AG09309 (cell line): ENCODE results near the gene MX1.

Experiments used
- DNase-seq: peaks from one replicate; pipeline ENCODE4 v3.0.0-alpha.2; 2010; ENCODE audit warnings: low read depth
- H3K4me3 ChIP-seq: 2 replicates; pipeline ENCODE4 v1.5.1; 2011; ENCODE audit warnings: mild to moderate bottlenecking, low read depth, low read length, moderate library complexity; ENCODE audit not compliant: control insufficient read depth
- CTCF ChIP-seq: IDR thresholded peaks from 2 replicates; pipeline ENCODE4 v1.5.1; 2011; ENCODE audit warnings: mild to moderate bottlenecking, low read depth, low read length, inconsistent platforms; ENCODE audit not compliant: insufficient read depth, control insufficient read depth; ENCODE audit errors: missing control alignments

Gene MX1

GRCh38 chr21:41447356-41447755 lies 21.3 kb downstream of the MX1 start:
- H3K4me3 ChIP-seq = no peak overlapping the region
- TF ChIP-seq CTCF = no peak
- DNase-seq = no peak

GRCh38 chr21:41449613-41450012 lies 23.6 kb downstream of the MX1 start:
- no peak for TF ChIP-seq CTCF
- no peak overlapping the region for H3K4me3 ChIP-seq
- DNase-seq = no peak

- no peak for DNase-seq
- no peak for TF ChIP-seq CTCF
- H3K4me3 ChIP-seq = no peak overlapping the region
Measured at GRCh38 chr21:41451753-41452676, 26.0 kb downstream of the MX1 start.

GRCh38 chr21:41453198-41453597 lies 27.2 kb downstream of the MX1 start:
- DNase-seq = no peak
- H3K4me3 ChIP-seq = no peak overlapping the region
- no peak for TF ChIP-seq CTCF

GRCh38 chr21:41453761-41454160 lies 27.7 kb downstream of the MX1 start:
- no peak overlapping the region for H3K4me3 ChIP-seq
- no peak for TF ChIP-seq CTCF
- no peak for DNase-seq

GRCh38 chr21:41458121-41458520 lies 32.1 kb downstream of the MX1 start:
- DNase-seq = no peak
- no peak for TF ChIP-seq CTCF

More at GRCh38 chr21:41458121-41458520, 32.1 kb downstream of the MX1 start:
- H3K4me3 ChIP-seq = no peak overlapping the region
